HepG2 (cell line): ENCODE measurements around the gene TSPAN17. TPM values are rescaled to one million over a fixed set of nuclear protein-coding genes. Genes with fewer than 3 reads are reported as not detected.

Experiments used
- BCL6 ChIP-seq: IDR thresholded peaks from 2 replicates; pipeline ENCODE4 v1.6.1; 2016; ENCODE audit warnings: missing genetic modification reagents, missing compliant biosample characterization
- FOXK2 ChIP-seq: fragments of 450-650 bp; IDR thresholded peaks from 2 replicates; pipeline ENCODE4 v1.6.1; 2016
- GATAD1 ChIP-seq: IDR thresholded peaks from 2 replicates; pipeline ENCODE4 v1.6.1; 2016; ENCODE audit warnings: missing genetic modification reagents, missing compliant biosample characterization
- HNRNPK ChIP-seq: fragments of 200-400 bp; formaldehyde crosslinking; IDR thresholded peaks from 2 replicates; pipeline ENCODE4 v1.6.1; 2018; ENCODE audit warnings: low read length, low read depth, moderate library complexity, mild to moderate bottlenecking; ENCODE audit not compliant: poor library complexity, severe bottlenecking
- HNRNPL ChIP-seq: fragments of 200-400 bp; formaldehyde crosslinking; IDR thresholded peaks from 2 replicates; pipeline ENCODE4 v1.6.1; 2017; ENCODE audit warnings: mild to moderate bottlenecking, low read depth, low read length
- KLF12 ChIP-seq: sonication (generic); formaldehyde crosslinking; IDR thresholded peaks from 2 replicates; pipeline ENCODE4 v1.4.0; 2020; ENCODE audit warnings: missing genetic modification reagents, borderline replicate concordance
- SALL2 ChIP-seq: sonication (generic); formaldehyde crosslinking; IDR thresholded peaks from 2 replicates; pipeline ENCODE4 v1.8.1; 2023; ENCODE audit warnings: mild to moderate bottlenecking, missing genetic modification reagents, inconsistent platforms
- SP5 ChIP-seq: IDR thresholded peaks from 2 replicates; pipeline ENCODE4 v1.6.1; 2016; ENCODE audit warnings: low read depth, borderline replicate concordance
- TCF7L2 ChIP-seq: IDR thresholded peaks from 2 replicates; pipeline ENCODE4 v1.6.1; 2011; ENCODE audit warnings: mild to moderate bottlenecking, low read depth, low read length, moderate library complexity
- ZNF317 ChIP-seq: sonication (generic); formaldehyde crosslinking; IDR thresholded peaks from 2 replicates; pipeline ENCODE4 v1.5.0; 2020; ENCODE audit warnings: mild to moderate bottlenecking, missing genetic modification reagents
- ZNF678 ChIP-seq: sonication (generic); formaldehyde crosslinking; IDR thresholded peaks from 2 replicates; pipeline ENCODE4 v1.4.0; 2020; ENCODE audit warnings: mild to moderate bottlenecking, missing genetic modification reagents
- ZNF720 ChIP-seq: sonication (generic); formaldehyde crosslinking; IDR thresholded peaks from 2 replicates; pipeline ENCODE4 v1.4.0; 2020; ENCODE audit warnings: missing genetic modification reagents
- ZNF75D ChIP-seq: sonication (generic); formaldehyde crosslinking; IDR thresholded peaks from 2 replicates; pipeline ENCODE4 v1.8.1; 2023; ENCODE audit warnings: missing genetic modification reagents, mild to moderate bottlenecking, borderline replicate concordance
- ZNF792 ChIP-seq: IDR thresholded peaks from 2 replicates; pipeline ENCODE4 v1.6.1; 2016
- polyA plus RNA-seq, 8 experiments: library from polyadenylated mRNA; depleted of rRNA in 3 of 8; stranded (reverse) in 7 of 8; unstranded in 1 of 8; fragments of >200 nt; fragmentation: Illumina TruSeq in 4 of 8; extraction: Trizol in 4 of 8; gene quantifications; 2 replicates each; pipeline versions ENCODE4 v1.2.1 to v1.2.3, GENCODE V29; 2011 to 2016; ENCODE audit warnings: low read depth in 4 of 8, missing spikeins in 1 of 8, mixed read lengths in 1 of 8; ENCODE audit not compliant: insufficient read depth in 1 of 8
- total RNA-seq, 5 experiments: library from RNA; depleted of rRNA; stranded (reverse); fragments of >200 nt; fragmentation: Illumina TruSeq; extraction: Trizol; gene quantifications; 2 replicates each; pipeline ENCODE4 v1.2.3, GENCODE V29; 2016; ENCODE audit warnings: low read depth in 1 of 5
- TF ChIP-seq, protein P1 (sequence below): sonication (generic); formaldehyde crosslinking; IDR thresholded peaks from 2 replicates; pipeline ENCODE4 v1.4.0; 2020; ENCODE audit warnings: mild to moderate bottlenecking, missing genetic modification reagents
- TF ChIP-seq, protein P2 (sequence below): sonication (generic); formaldehyde crosslinking; IDR thresholded peaks from 2 replicates; pipeline ENCODE4 v1.9.0; 2021; ENCODE audit warnings: missing genetic modification reagents, borderline replicate concordance
- TF ChIP-seq, protein P3 (sequence below): sonication (generic); formaldehyde crosslinking; IDR thresholded peaks from 2 replicates; pipeline ENCODE4 v1.4.0; 2020; ENCODE audit warnings: missing genetic modification reagents, mild to moderate bottlenecking, borderline replicate concordance
- TF ChIP-seq, protein P4 (sequence below): IDR thresholded peaks from 2 replicates; pipeline ENCODE4 v1.6.1; 2016; ENCODE audit warnings: missing compliant biosample characterization, missing genetic modification reagents, borderline replicate concordance
- TF ChIP-seq, protein P5 (sequence below): sonication (generic); formaldehyde crosslinking; IDR thresholded peaks from 2 replicates; pipeline ENCODE4 v1.4.0; 2020; ENCODE audit warnings: missing genetic modification reagents

The TSPAN17 gene
- total and polyA plus RNA-seq, 2 of the 13 experiments (the other 11 are each of a cell fraction or from before 2014, with no cell fraction given) = 11.5 to 15.0 TPM

DNA sequence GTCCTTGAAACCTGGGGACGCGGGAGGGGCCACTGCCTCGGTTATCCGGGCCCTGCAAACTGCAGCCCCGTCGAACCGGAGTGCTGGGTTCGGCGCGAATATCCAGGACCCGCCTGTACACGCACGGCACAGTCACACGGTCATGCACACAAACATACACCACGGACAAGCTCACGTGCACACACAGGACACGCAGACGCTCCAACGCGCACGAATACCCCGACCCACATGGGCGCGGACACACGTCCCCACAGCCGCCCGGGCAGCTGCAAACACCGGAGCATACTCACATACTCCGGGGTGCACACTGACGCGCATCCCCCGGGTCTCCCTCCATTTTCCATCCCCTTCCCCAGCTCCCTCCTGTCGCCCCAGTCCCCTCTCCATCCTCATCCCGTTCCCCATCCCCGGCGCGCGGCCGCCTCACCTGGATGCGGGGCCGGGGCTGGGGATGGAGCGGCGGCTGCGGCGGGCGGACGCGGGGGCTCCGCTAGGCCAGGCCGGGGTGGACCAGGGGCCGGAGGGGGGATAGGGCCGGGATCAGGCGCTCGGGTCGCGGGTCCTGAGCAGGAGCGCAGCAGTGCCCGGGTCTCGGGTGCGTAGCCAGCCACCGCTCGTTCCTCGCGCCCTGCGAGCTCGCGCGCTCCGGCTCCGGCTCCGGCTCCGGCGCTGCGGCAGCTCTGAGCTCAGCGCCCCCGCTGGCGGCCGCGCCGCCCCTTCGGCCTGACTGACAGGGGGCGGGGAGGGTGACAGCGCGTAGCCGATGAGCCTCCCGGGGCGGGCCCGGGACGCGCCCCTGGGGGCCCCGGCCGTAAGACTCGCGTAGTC lies 17.2 kb upstream of the TSPAN17 start, which contains the start of the genes EIF4E1B and SNCB (continued):
- no peak for TF ChIP-seq KLF12
- TF ChIP-seq ZNF792 (CRISPR knock-in tag) = no peak
- TF ChIP-seq HNRNPK = peak; percentile 83
- no peak for TF ChIP-seq TCF7L2
- no peak for TF ChIP-seq ZNF75D (CRISPR knock-in tag)
- no peak for TF ChIP-seq HNRNPL
- no peak for TF ChIP-seq ZNF720 (CRISPR knock-in tag)
- TF ChIP-seq, protein P1, sequence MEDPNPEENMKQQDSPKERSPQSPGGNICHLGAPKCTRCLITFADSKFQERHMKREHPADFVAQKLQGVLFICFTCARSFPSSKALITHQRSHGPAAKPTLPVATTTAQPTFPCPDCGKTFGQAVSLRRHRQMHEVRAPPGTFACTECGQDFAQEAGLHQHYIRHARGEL = no peak
- TF ChIP-seq ZNF678 (CRISPR knock-in tag) = no peak
- TF ChIP-seq GATAD1 = no peak
- TF ChIP-seq, protein P2, sequence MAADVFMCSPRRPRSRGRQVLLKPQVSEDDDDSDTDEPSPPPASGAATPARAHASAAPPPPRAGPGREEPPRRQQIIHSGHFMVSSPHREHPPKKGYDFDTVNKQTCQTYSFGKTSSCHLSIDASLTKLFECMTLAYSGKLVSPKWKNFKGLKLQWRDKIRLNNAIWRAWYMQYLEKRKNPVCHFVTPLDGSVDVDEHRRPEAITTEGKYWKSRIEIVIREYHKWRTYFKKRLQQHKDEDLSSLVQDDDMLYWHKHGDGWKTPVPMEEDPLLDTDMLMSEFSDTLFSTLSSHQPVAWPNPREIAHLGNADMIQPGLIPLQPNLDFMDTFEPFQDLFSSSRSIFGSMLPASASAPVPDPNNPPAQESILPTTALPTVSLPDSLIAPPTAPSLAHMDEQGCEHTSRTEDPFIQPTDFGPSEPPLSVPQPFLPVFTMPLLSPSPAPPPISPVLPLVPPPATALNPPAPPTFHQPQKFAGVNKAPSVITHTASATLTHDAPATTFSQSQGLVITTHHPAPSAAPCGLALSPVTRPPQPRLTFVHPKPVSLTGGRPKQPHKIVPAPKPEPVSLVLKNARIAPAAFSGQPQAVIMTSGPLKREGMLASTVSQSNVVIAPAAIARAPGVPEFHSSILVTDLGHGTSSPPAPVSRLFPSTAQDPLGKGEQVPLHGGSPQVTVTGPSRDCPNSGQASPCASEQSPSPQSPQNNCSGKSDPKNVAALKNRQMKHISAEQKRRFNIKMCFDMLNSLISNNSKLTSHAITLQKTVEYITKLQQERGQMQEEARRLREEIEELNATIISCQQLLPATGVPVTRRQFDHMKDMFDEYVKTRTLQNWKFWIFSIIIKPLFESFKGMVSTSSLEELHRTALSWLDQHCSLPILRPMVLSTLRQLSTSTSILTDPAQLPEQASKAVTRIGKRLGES (CRISPR knock-in tag) = no peak
- TF ChIP-seq BCL6 (CRISPR knock-in tag) = peak; percentile 57; the same call in 1 of the 2 replicates
- TF ChIP-seq, protein P3, sequence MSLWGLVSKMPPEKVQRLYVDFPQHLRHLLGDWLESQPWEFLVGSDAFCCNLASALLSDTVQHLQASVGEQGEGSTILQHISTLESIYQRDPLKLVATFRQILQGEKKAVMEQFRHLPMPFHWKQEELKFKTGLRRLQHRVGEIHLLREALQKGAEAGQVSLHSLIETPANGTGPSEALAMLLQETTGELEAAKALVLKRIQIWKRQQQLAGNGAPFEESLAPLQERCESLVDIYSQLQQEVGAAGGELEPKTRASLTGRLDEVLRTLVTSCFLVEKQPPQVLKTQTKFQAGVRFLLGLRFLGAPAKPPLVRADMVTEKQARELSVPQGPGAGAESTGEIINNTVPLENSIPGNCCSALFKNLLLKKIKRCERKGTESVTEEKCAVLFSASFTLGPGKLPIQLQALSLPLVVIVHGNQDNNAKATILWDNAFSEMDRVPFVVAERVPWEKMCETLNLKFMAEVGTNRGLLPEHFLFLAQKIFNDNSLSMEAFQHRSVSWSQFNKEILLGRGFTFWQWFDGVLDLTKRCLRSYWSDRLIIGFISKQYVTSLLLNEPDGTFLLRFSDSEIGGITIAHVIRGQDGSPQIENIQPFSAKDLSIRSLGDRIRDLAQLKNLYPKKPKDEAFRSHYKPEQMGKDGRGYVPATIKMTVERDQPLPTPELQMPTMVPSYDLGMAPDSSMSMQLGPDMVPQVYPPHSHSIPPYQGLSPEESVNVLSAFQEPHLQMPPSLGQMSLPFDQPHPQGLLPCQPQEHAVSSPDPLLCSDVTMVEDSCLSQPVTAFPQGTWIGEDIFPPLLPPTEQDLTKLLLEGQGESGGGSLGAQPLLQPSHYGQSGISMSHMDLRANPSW (CRISPR knock-in tag) = no peak
- TF ChIP-seq, protein P4, sequence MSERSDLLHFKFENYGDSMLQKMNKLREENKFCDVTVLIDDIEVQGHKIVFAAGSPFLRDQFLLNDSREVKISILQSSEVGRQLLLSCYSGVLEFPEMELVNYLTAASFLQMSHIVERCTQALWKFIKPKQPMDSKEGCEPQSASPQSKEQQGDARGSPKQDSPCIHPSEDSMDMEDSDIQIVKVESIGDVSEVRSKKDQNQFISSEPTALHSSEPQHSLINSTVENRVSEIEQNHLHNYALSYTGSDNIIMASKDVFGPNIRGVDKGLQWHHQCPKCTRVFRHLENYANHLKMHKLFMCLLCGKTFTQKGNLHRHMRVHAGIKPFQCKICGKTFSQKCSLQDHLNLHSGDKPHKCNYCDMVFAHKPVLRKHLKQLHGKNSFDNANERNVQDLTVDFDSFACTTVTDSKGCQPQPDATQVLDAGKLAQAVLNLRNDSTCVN (CRISPR knock-in tag) = no peak
- TF ChIP-seq, protein P5, sequence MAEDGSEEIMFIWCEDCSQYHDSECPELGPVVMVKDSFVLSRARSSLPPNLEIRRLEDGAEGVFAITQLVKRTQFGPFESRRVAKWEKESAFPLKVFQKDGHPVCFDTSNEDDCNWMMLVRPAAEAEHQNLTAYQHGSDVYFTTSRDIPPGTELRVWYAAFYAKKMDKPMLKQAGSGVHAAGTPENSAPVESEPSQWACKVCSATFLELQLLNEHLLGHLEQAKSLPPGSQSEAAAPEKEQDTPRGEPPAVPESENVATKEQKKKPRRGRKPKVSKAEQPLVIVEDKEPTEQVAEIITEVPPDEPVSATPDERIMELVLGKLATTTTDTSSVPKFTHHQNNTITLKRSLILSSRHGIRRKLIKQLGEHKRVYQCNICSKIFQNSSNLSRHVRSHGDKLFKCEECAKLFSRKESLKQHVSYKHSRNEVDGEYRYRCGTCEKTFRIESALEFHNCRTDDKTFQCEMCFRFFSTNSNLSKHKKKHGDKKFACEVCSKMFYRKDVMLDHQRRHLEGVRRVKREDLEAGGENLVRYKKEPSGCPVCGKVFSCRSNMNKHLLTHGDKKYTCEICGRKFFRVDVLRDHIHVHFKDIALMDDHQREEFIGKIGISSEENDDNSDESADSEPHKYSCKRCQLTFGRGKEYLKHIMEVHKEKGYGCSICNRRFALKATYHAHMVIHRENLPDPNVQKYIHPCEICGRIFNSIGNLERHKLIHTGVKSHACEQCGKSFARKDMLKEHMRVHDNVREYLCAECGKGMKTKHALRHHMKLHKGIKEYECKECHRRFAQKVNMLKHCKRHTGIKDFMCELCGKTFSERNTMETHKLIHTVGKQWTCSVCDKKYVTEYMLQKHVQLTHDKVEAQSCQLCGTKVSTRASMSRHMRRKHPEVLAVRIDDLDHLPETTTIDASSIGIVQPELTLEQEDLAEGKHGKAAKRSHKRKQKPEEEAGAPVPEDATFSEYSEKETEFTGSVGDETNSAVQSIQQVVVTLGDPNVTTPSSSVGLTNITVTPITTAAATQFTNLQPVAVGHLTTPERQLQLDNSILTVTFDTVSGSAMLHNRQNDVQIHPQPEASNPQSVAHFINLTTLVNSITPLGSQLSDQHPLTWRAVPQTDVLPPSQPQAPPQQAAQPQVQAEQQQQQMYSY (CRISPR knock-in tag) = peak; percentile 82
- TF ChIP-seq FOXK2 = no peak
- TF ChIP-seq SP5 (CRISPR knock-in tag) = 0 out of 2 replicates have a peak, but pooled peaks have one; percentile 35
- no peak for TF ChIP-seq SALL2 (CRISPR knock-in tag)
- TF ChIP-seq ZNF317 (CRISPR knock-in tag) = no peak
